BLaER1 (cell line): ENCODE data around the gene SLC25A18.

ENCODE experiments used
- H3K27ac ChIP-seq: shearing (Covaris generic); formaldehyde crosslinking; 2 replicates; pipeline ENCODE4 v1.8.1; 2022
- H3K27me3 ChIP-seq: shearing (Covaris generic); formaldehyde crosslinking; 2 replicates; pipeline ENCODE4 v1.8.1; 2022
- H3K36me3 ChIP-seq: shearing (Covaris generic); formaldehyde crosslinking; 2 replicates; pipeline ENCODE4 v1.8.1; 2022
- H3K4me1 ChIP-seq: shearing (Covaris generic); formaldehyde crosslinking; 2 replicates; pipeline ENCODE4 v1.8.1; 2022
- H3K4me2 ChIP-seq: shearing (Covaris generic); formaldehyde crosslinking; 2 replicates; pipeline ENCODE4 v1.8.1; 2022
- H3K4me3 ChIP-seq: shearing (Covaris generic); formaldehyde crosslinking; 2 replicates; pipeline ENCODE4 v1.8.1; 2022
- H3K9ac ChIP-seq: shearing (Covaris generic); formaldehyde crosslinking; 2 replicates; pipeline ENCODE4 v1.8.1; 2022
- H3K9me3 ChIP-seq: shearing (Covaris generic); formaldehyde crosslinking; 2 replicates; pipeline ENCODE4 v1.8.1; 2022
- H4K20me1 ChIP-seq: shearing (Covaris generic); formaldehyde crosslinking; 2 replicates; pipeline ENCODE4 v1.8.1; 2022
- Cebpa-rat ChIP-seq: shearing (Covaris generic); IDR thresholded peaks from 2 replicates; pipeline ENCODE4 v1.8.1; 2022

Gene SLC25A18

DNA sequence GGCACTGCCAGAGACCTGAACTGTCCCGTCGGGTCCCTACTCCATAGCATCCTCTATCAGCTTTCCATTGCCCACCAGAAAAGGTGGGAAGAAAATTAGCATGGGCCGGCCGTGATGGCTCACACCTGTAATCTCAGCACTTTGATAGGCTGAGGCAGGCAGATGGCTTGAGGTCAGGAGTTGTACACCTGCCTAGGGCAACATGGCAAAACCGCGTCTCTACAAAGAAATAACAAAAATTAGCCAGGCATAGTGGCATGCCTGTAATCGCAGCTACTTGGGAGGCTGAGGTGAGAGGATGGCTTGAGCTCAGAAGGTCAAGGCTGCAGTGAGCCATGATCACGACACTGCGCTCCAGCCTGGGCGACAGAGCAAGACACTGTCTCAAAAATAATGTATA lies 3.5 kb downstream of the SLC25A18 start:
- no peak for TF ChIP-seq Cebpa-rat
- Histone ChIP-seq H3K9ac (no peak overlapping the region), H3K36me3 (no peaks in the 10 kb centered on the region), H3K27ac (no peak overlapping the region), H3K4me3 (no peak overlapping the region), H3K4me1 (peaks cover 30% of the 10 kb centered on the region), H3K4me2 (no peak overlapping the region), H4K20me1 (no peaks in the 10 kb centered on the region), H3K27me3 (no peaks in the 10 kb centered on the region), H3K9me3 (no peaks in the 10 kb centered on the region)

DNA sequence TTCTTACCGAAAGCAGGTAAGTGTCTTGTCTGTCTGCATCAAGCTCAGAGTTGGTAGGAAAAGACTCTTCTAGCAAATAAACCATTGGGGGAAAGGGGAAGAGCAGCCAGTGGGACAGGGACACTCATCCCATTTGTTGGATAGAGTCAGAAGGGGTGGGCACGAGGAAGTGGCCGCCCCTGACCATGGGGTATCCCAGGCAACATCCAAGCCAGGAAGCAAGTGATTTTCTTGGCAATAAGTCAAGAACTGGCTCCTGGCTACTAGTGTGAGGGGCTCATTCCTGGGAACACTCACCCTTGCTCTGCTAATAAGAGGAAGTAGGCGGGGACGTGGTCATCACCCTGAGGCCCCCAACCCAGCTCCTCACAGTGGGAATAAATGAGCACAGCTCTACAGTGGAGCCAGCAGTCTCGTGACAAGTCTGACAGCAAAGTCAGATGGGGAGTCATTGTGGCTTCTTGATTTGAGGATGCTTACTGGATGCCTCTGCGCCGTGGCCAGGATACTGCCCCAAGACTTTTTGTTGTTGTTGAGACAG lies 6.7 kb downstream of the SLC25A18 start:
- H3K4me1 ChIP-seq, result peaks cover 8% of the 10 kb centered on the region
- no peak overlapping the region for H3K4me3 ChIP-seq
- no peaks in the 10 kb centered on the region for H3K36me3 ChIP-seq
- H4K20me1 ChIP-seq, result no peaks in the 10 kb centered on the region
- H3K27ac ChIP-seq, result no peak overlapping the region
- H3K9ac ChIP-seq, result no peak overlapping the region
- TF ChIP-seq Cebpa-rat, result no peak
- H3K4me2 ChIP-seq, result no peak overlapping the region
- H3K9me3 ChIP-seq, result no peaks in the 10 kb centered on the region
- no peaks in the 10 kb centered on the region for H3K27me3 ChIP-seq

DNA sequence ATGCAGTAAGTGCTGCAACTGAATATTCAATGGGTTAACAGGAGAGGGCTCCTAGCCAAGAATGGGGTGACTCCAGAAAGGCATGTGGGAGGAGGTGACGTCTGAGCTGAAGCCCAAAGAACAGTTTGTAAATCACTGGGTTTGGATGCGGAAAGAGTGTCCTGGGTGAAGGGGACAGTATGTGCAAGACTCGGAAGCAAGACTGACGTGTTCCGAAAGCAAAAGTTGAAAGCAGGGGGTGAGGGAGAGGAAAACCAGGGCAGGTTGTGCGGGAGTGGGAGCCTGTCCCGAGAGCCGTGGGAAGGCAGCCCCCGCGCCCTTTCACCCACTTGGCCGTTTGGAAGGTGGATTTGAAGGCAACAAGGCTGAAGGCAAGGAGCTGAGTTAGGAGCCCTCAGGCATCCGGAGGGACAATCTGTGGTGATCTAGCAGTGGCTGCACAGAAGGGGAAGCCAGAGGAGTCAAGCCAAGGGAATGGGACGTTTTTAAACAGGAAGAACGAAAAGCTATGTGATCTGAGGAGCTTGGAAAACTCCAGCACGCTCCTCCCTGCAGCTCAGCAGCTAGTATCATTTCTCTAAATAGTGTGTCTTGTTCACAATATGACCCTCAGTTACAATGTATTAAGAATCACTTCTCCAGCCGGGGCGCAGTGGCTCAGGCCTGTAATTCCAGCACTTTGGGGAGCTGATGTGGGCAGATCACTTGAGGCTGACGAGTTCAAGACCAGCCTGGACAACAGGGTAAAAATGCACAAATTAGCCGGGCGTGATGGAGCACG lies 7.7 kb downstream of the SLC25A18 start:
- H3K4me1 ChIP-seq, result peaks cover 8% of the 10 kb centered on the region
- H3K9ac ChIP-seq, result no peak overlapping the region
- no peak overlapping the region for H3K4me2 ChIP-seq
- H3K27me3 ChIP-seq, result no peaks in the 10 kb centered on the region
- H3K9me3 ChIP-seq, result no peaks in the 10 kb centered on the region
- no peak overlapping the region for H3K27ac ChIP-seq
- H4K20me1 ChIP-seq, result no peaks in the 10 kb centered on the region
- no peaks in the 10 kb centered on the region for H3K36me3 ChIP-seq
- H3K4me3 ChIP-seq, result no peak overlapping the region
- no peak for TF ChIP-seq Cebpa-rat

DNA sequence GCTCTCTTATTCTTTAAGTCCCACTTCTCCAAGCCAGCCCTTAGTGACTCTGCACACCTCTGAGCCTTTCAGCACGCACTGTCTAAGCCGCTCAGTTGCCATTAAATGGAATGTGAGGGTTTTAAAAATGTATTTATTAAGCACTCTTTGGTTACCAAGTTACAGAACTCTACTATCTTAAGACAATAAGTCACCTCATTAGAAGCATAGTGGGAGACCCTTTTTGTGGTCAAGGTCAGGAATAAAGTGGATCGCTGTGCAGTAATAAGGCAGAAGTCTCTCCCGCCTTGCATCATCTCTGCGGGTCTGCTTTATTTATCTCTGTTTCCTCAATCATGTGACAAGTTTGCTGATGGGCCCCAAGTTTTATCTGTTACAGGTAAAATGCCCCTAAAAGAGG lies 11.9 kb downstream of the SLC25A18 start:
- no peaks in the 10 kb centered on the region for H4K20me1 ChIP-seq
- no peak overlapping the region for H3K4me2 ChIP-seq
- H3K9ac ChIP-seq, result no peak overlapping the region
- no peak overlapping the region for H3K4me3 ChIP-seq
- no peaks in the 10 kb centered on the region for H3K36me3 ChIP-seq
- no peaks in the 10 kb centered on the region for H3K27me3 ChIP-seq
- H3K4me1 ChIP-seq, result peaks cover 13% of the 10 kb centered on the region
- no peak overlapping the region for H3K27ac ChIP-seq
- H3K9me3 ChIP-seq, result no peaks in the 10 kb centered on the region
- no peak for TF ChIP-seq Cebpa-rat

DNA sequence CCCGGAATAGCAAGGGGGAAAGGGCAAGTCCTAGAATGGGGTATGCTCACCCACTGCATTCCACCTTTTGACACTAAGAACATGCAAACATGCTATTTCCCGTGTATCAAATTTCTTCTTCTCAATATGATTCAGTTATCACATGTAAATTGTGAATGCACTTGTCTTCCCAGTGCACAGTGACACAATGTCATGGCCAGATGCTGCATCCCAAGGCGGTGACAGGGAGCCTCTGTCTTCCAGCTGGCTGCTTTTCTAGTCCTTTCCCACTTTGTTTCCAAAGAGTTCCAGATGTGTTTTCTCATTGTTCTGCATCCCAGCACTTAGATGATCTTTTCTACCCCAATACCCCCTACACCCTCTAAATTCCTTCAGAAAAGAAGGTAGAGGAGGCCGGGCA lies 12.4 kb downstream of the SLC25A18 start:
- H3K9me3 ChIP-seq, result no peaks in the 10 kb centered on the region
- peaks cover 13% of the 10 kb centered on the region for H3K4me1 ChIP-seq
- H3K4me3 ChIP-seq, result no peak overlapping the region
- TF ChIP-seq Cebpa-rat, result no peak
- no peaks in the 10 kb centered on the region for H4K20me1 ChIP-seq
- H3K27me3 ChIP-seq, result no peaks in the 10 kb centered on the region
- H3K27ac ChIP-seq, result no peak overlapping the region
- H3K9ac ChIP-seq, result no peak overlapping the region
- H3K4me2 ChIP-seq, result no peak overlapping the region
- no peaks in the 10 kb centered on the region for H3K36me3 ChIP-seq

DNA sequence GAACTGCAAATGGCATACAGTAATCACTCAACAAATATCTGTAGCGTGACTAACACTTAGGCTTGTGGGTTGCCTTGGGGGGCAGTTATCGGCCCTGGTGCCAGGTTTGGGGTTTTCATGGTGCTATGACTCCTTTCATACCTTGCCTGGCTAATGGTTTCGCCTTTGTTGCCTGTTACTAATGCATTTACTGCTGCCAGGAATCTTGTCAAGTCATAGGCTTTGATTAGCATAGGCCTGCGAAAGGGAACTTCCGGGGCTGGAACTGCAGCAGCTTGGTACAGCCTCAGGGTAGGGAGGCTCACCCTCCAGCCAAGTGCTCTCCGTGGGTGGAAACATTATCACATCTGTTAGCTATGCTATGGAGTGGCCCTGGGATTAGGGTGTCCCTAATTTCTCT lies 13.2 kb downstream of the SLC25A18 start:
- no peaks in the 10 kb centered on the region for H3K36me3 ChIP-seq
- no peak overlapping the region for H3K4me2 ChIP-seq
- TF ChIP-seq Cebpa-rat, result no peak
- no peaks in the 10 kb centered on the region for H4K20me1 ChIP-seq
- no peak overlapping the region for H3K27ac ChIP-seq
- H3K27me3 ChIP-seq, result no peaks in the 10 kb centered on the region
- H3K4me3 ChIP-seq, result no peak overlapping the region
- no peak overlapping the region for H3K9ac ChIP-seq
- H3K9me3 ChIP-seq, result no peaks in the 10 kb centered on the region
- H3K4me1 ChIP-seq, result peaks cover 13% of the 10 kb centered on the region

DNA sequence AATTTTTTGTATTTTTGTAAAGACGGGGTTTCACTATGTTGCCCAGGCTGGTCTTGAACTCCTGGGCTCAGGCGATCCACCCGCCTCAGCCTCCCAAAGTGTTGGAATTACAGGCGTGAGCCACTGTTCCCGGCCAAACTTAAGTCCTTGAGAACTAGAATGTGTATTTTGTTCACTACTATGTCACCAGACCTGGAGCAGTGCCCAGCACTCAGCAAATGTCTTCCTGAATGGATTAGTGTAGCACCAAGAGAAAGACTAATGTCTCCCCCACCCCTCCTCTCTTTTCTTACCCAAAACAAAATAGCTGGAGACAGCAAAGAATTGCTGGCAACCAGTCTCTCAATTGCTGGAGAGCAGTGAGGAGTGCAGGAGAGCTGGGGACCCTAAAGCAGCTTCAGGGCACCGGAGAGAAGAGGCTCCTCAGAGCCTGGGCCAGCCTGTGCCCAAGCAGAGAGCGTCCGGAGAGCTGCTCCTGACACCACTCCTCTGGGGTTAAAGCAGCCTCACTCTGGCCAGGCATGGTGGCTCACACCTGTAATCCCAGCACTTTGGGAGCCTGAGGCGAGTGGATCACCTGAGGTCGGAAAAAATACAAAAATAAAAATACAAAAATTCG lies 14.9 kb downstream of the SLC25A18 start:
- Histone ChIP-seq H3K9ac (no peak overlapping the region), H3K9me3 (no peaks in the 10 kb centered on the region), H4K20me1 (no peaks in the 10 kb centered on the region), H3K27me3 (no peaks in the 10 kb centered on the region), H3K4me2 (no peak overlapping the region), H3K4me1 (peaks cover 13% of the 10 kb centered on the region), H3K27ac (no peak overlapping the region), H3K4me3 (no peak overlapping the region), H3K36me3 (no peaks in the 10 kb centered on the region)
- no peak for TF ChIP-seq Cebpa-rat

DNA sequence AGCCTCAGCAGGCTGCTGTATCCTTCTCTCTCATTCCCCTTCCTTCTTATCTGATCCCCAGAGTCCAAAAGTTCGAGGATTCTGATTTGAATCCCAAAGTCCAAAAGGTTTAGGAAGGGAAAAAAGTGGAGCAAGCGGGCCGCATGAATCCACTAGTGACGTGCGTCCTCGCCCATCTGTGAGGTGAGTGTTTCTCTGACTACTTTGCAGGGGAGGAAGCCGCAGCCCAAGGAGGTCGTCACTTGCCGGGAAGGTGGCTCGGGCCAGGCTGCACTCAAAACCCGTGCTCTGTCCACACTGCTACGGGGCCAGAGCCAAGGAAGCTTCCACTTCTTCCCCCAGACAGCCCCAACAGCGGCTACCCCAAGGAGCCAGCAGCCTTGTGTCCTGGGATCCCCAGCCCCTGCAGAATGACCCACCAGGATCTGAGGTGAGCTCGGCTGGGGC lies 16.3 kb downstream of the SLC25A18 start:
- H3K27me3 ChIP-seq, result no peaks in the 10 kb centered on the region
- H4K20me1 ChIP-seq, result no peaks in the 10 kb centered on the region
- H3K36me3 ChIP-seq, result no peaks in the 10 kb centered on the region
- peaks cover 7% of the 10 kb centered on the region for H3K4me1 ChIP-seq
- no peak overlapping the region for H3K4me3 ChIP-seq
- H3K9ac ChIP-seq, result no peak overlapping the region
- TF ChIP-seq Cebpa-rat, result no peak
- H3K9me3 ChIP-seq, result no peaks in the 10 kb centered on the region
- H3K27ac ChIP-seq, result no peak overlapping the region
- no peak overlapping the region for H3K4me2 ChIP-seq

DNA sequence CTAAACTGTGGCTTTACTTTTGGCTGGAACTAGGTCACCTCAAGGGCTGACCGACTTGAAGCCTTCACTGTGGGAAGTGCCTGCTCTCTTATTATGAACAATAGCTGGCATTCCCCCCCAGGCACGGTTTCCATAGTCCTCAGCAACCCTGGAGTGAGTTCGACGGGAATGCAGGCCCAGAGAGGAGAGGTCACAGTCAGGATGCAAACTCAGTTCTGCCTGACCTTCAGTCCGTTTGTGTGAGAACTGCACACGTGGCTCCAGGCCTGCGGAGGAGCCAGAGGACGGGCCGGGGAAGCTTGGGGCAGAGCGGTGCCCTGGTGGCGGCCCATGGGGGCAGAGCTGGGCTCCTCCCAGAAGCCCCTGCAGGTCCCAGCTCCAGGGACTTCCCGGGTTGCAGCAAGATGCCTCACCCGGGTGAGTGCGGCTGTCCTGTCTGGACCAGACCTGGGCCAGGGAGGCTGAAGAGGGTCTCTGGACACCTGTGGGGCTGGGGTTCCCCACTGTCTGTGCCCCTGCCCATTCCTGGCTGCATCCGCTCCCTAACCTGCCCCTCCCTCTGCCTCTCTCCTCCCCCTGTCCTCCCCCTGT lies 17.2 kb downstream of the SLC25A18 start:
- H3K4me2 ChIP-seq, result no peak overlapping the region
- no peak for TF ChIP-seq Cebpa-rat
- H3K36me3 ChIP-seq, result no peaks in the 10 kb centered on the region
- no peaks in the 10 kb centered on the region for H3K9me3 ChIP-seq
- H3K4me1 ChIP-seq, result peaks cover 5% of the 10 kb centered on the region; the same call in 1 of the 2 replicates
- no peak overlapping the region for H3K4me3 ChIP-seq
- H3K27ac ChIP-seq, result no peak overlapping the region
- no peaks in the 10 kb centered on the region for H4K20me1 ChIP-seq
- no peaks in the 10 kb centered on the region for H3K27me3 ChIP-seq
- no peak overlapping the region for H3K9ac ChIP-seq

DNA sequence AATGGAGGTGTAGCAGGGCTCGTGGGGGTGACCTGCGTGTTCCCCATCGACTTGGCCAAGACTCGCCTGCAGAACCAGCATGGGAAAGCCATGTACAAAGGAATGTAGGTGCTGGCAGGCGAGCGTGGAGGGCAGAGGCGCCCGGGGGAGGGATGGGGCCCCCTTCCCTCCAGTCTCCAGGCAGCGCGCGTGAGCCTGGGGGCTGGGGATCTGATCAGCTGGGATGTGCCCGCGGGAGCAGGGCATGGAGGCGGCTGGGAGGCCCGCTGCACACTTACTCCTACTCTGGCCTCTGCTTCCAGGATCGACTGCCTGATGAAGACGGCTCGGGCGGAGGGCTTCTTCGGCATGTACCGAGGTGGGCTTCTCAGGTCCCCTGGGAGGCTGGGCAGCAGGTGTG lies 17.8 kb downstream of the SLC25A18 start:
- Histone ChIP-seq H3K36me3 (no peaks in the 10 kb centered on the region), H4K20me1 (no peaks in the 10 kb centered on the region), H3K4me1 (peaks cover 5% of the 10 kb centered on the region; the same call in 1 of the 2 replicates), H3K27me3 (no peaks in the 10 kb centered on the region), H3K4me3 (no peak overlapping the region), H3K27ac (0 out of 2 replicates have a peak overlapping the region, but pooled peaks have one; percentile 44), H3K4me2 (no peak overlapping the region), H3K9me3 (no peaks in the 10 kb centered on the region), H3K9ac (no peak overlapping the region)
- no peak for TF ChIP-seq Cebpa-rat
